GM13976 (cell line): ENCODE data around the gene SECISBP2.

Experiments used
- DNase-seq: peaks from one replicate; pipeline ENCODE4 v3.0.0; 2012; ENCODE audit warnings: low spot score
- in situ Hi-C: fragments of 300-500 bp; cut with MboI; formaldehyde crosslinking; loops from one replicate; pipeline ENCODE4 v1.12.0; 2022; ENCODE audit warnings: low sequenced_read_pairs, mixed read lengths, inconsistent platforms; ENCODE audit not compliant: unreplicated experiment
- TF ChIP-seq, protein P1 (sequence below): IDR thresholded peaks from 2 replicates; pipeline ENCODE4 v1.5.1; 2012; ENCODE audit warnings: borderline replicate concordance, mild to moderate bottlenecking; ENCODE audit not compliant: insufficient read depth; ENCODE audit errors: extremely low read depth, missing control alignments, control extremely low read depth

The SECISBP2 gene

DNA sequence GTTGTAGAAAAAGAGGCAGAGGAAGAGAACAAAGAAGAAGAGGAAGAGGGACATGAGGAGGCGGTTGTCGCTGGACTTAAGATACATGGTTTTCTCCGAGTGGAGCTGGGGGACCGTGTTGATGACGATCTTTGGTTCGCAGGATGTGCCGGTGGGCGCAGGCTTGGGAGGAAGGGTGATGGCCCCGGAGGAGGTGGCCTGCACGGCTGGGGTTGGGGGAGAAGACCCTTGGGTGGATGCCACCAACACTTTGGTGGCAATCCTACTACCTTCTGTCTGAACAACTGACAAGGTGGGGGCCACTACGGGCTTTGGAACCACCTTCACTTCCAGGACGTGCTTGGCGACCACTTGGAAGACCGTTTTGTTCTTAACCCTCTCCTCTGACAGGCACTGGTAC lies 60.7 kb downstream of the SECISBP2 start:
- in situ Hi-C loops = no loop called here
- DNase-seq = no peak
- TF ChIP-seq, protein P1, sequence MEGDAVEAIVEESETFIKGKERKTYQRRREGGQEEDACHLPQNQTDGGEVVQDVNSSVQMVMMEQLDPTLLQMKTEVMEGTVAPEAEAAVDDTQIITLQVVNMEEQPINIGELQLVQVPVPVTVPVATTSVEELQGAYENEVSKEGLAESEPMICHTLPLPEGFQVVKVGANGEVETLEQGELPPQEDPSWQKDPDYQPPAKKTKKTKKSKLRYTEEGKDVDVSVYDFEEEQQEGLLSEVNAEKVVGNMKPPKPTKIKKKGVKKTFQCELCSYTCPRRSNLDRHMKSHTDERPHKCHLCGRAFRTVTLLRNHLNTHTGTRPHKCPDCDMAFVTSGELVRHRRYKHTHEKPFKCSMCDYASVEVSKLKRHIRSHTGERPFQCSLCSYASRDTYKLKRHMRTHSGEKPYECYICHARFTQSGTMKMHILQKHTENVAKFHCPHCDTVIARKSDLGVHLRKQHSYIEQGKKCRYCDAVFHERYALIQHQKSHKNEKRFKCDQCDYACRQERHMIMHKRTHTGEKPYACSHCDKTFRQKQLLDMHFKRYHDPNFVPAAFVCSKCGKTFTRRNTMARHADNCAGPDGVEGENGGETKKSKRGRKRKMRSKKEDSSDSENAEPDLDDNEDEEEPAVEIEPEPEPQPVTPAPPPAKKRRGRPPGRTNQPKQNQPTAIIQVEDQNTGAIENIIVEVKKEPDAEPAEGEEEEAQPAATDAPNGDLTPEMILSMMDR = no peak

DNA sequence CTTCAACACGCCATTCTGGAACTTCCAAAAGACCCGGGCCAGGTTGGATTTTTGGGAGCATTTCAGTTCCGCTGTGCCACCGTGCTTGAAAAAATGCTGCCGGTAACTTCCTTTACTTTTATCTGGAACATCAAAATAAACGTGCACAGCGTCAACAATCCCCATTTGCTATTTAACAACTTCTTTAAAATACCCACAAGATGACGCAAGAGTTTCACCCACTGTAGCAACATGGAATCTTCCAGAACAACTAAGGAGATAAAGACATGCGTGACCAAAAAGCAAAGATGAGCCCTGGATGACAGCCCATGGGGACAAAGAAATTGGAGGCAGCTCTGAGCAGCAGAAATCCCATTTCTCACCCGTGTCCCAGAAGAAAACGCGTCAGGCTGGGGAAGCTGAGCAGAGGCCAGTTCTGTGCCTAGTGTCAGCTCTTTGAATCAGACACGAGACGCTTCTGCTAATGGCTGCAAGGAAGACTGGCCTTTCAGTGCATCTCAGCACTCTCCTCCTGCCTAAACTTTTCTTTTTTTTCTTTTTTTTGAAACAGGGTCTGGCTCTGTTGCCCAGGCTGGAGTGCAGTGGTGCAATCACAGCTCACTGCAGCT lies 61.3 kb downstream of the SECISBP2 start:
- no peak for DNase-seq
- TF ChIP-seq, protein P1 = no peak
- in situ Hi-C loops = no loop called here

DNA sequence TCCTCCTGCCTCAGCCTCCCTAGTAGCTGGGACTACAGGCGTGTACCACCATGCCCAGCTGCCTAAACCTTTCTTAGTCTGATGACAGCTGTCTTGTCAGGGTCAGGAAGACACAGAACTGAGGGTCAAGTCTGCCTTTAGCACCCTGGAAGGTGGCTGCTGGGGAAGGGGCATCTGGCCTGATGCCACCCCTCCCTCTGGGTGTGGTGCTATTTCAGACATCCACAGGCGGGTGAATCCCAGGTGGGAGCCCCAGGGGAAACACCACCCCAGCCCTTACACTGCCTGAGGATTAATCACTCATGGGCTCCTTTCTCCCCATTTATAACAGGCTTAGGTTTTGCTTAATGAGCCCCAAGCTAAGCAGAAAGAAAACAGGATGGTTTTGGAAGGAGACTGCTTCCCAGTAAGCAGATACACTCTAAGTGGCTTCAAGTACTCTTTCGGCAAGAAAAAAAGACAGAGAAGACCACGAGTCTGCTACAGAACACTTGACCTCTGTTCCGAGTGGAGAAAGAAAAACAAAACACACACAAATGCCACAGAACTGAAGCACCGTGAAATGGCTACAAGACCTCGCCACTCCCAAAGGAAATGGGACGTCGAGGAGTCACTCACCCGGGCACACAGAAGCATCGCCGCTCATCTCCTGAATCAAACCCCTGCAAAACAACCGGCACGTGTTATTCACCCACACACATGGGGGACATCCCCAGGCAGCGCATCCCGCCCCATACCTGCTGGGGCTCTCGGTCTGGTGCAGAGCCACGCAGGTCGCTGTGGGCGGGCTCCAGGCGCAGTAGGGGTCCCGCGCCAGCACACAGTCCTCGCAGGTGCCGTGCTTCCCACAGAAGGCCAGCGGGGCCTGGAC lies 62.4 kb downstream of the SECISBP2 start:
- no peak for DNase-seq
- TF ChIP-seq, protein P1 = no peak
- in situ Hi-C loops = no loop called here

DNA sequence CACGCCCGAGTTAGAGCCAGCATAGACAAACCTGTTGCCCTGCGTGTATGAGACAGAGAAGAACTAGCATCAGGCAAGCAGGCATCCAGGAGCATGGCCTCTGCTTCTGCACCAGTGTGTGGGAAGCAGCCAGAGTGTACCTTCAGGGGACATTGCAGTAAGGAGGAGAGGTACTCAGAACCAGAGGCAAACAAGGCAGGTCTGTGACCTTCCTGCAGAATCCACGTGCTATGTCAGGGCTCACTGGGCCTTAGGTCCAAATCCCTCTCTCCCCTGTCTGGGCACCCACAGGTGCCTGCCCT lies 63.0 kb downstream of the SECISBP2 start:
- TF ChIP-seq, protein P1 = no peak
- in situ Hi-C loops = no loop called here
- no peak for DNase-seq

DNA sequence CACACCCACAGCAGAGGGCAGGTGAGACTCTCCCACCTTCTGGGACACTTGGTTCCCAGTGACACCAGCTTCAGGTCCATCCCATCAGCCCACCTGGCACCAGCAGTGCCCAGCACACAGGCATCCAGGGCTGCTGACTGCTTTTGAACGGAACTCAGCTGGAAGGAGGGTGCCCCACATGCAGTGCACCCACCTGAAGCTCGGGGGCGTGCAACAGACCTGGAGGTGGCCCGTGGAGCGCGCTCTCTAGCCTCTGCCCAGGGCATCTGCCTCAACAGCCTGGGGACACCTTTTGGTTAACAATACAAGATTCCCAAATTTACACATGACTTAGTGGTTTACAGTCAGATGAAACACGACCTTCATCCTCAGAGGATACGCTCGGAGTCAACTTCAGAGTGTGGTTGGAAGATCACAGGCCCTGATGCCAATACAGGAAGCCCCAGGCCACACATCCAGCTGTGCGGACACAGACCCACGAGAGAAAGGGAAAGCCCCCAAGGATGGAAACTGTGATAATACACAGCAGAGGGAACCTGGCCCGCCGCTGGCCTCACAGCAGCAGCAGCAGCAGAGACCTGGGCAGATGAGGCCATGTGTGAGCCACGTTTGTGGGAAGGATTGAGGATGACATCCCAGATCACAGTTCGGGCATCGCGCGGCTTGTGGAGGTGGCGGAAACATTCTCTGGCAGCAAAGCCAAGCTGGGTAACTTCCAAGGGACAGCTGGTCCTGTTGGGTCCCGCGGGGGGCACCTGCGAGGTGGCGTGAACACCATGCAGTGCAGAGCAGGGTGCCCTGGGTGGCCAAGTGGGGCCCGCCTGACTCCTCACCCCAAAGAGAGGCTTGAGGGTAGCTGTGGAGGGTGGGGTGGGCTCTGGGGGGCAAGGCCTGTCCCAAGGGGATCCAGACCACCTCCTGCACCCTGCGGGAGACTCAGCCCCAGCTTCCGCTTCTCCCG lies 64.0 kb downstream of the SECISBP2 start:
- TF ChIP-seq, protein P1 = no peak
- in situ Hi-C loops = no loop called here
- no peak for DNase-seq

DNA sequence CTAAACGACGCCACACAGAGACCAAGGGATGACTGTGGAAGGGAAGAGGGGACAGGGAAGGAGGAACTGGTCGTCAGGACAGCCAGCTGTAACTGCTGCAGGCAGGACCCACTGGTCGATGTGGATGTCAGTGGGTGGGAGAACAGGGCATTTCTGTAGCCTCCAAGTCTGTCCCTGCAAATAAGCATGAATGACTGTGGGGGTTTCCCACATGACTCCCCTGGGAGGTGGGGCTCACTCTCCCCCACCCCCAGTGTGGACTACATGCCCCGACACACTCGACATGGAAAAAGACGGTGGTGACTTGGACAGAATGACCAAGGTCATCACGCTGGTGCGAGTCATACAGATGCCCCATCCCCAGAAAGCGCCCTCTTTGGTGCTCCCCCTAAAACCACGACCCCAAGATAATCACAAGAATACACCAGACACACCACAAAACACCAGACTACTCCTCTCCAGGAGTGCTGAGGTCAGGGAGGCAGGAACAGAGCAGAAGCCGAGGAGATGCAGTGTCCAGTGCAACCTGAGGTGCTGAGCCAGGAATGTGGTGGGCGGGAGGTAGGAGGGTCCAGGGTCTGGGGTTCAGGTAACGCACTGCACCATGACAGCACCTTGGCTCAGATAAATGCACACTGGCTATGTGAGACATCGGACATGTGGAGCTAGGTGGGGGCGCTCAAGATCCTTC lies 64.9 kb downstream of the SECISBP2 start:
- in situ Hi-C loops = no loop called here
- TF ChIP-seq, protein P1 = no peak
- DNase-seq = no peak
